Measurements from ENCODE around the gene RNF39.

Gene RNF39

GRCh38 chr6:30060606-30061091 is 14.9 kb downstream of the RNF39 start:
- no peaks in the 10 kb centered on the region for H3K9me3 ChIP-seq (ENCODE audit: insufficient read depth, low read length)

GRCh38 chr6:30055513-30055912 is 20.1 kb downstream of the RNF39 start:
- H3K4me3 ChIP-seq (ENCODE audit: low read length): no peak overlapping the region
- no peaks in the 10 kb centered on the region for H3K9me3 ChIP-seq (ENCODE audit: insufficient read depth, low read length)
- TF ChIP-seq CTCF (IDR thresholded peaks at IDR 0.05; ENCODE audit: low read depth, low read length) (no peak), EZH2phosphoT487 (IDR thresholded peaks at IDR 0.05; ENCODE audit: low read depth) (no peak)
- H4K20me1 ChIP-seq (ENCODE audit: insufficient read depth, low read length): no peaks in the 10 kb centered on the region
- no peaks in the 10 kb centered on the region for H3K27me3 ChIP-seq (ENCODE audit: low read depth, low read length)
- H3K9ac ChIP-seq (ENCODE audit: low read length): no peak overlapping the region
- no peaks in the 10 kb centered on the region for H3K36me3 ChIP-seq (replicated peaks; ENCODE audit: low read depth, low read length)
- H2AFZ ChIP-seq (ENCODE audit: low read depth, low read length): no peak overlapping the region
- no peak overlapping the region for H3K27ac ChIP-seq (ENCODE audit: low read length)
- H3K4me1 ChIP-seq (ENCODE audit: low read length): peaks cover 6% of the 10 kb centered on the region
- H3K4me2 ChIP-seq (ENCODE audit: low read length): no peak overlapping the region
- H3K79me2 ChIP-seq (ENCODE audit: low read length): peaks cover 8% of the 10 kb centered on the region

More at GRCh38 chr6:30060606-30061091, 14.9 kb downstream of the RNF39 start:
- H2AFZ ChIP-seq (ENCODE audit: low read depth, low read length): peak overlapping the region; percentile 98
- no peaks in the 10 kb centered on the region for H3K27me3 ChIP-seq (ENCODE audit: low read depth, low read length)
- no peaks in the 10 kb centered on the region for H4K20me1 ChIP-seq (ENCODE audit: insufficient read depth, low read length)
- H3K27ac ChIP-seq (ENCODE audit: low read length): peak overlapping the region; percentile 50
- H3K36me3 ChIP-seq (replicated peaks; ENCODE audit: low read depth, low read length): peaks cover 8% of the 10 kb centered on the region
- H3K4me1 ChIP-seq (ENCODE audit: low read length): peaks cover 10% of the 10 kb centered on the region
- H3K9ac ChIP-seq (ENCODE audit: low read length): peak overlapping the region; percentile 92
- peaks cover 24% of the 10 kb centered on the region for H3K79me2 ChIP-seq (ENCODE audit: low read length)
- H3K4me3 ChIP-seq (ENCODE audit: low read length): peak overlapping the region; percentile 99
- peak overlapping the region; percentile 84 for H3K4me2 ChIP-seq (ENCODE audit: low read length)
- TF ChIP-seq CTCF (IDR thresholded peaks at IDR 0.05; ENCODE audit: low read depth, low read length) (no peak), EZH2phosphoT487 (IDR thresholded peaks at IDR 0.05; ENCODE audit: low read depth) (no peak)

- no peak overlapping the region for H3K4me3 ChIP-seq (ENCODE audit: low read length)
- TF ChIP-seq CTCF (IDR thresholded peaks at IDR 0.05; ENCODE audit: low read depth, low read length) (no peak), EZH2phosphoT487 (IDR thresholded peaks at IDR 0.05; ENCODE audit: low read depth) (no peak)
- H3K36me3 ChIP-seq (replicated peaks; ENCODE audit: low read depth, low read length): no peaks in the 10 kb centered on the region
- no peak overlapping the region for H3K27ac ChIP-seq (ENCODE audit: low read length)
- no peak overlapping the region for H3K4me2 ChIP-seq (ENCODE audit: low read length)
- no peak overlapping the region for H3K9ac ChIP-seq (ENCODE audit: low read length)
- no peak overlapping the region for H2AFZ ChIP-seq (ENCODE audit: low read depth, low read length)
- no peaks in the 10 kb centered on the region for H3K9me3 ChIP-seq (ENCODE audit: insufficient read depth, low read length)
- H3K4me1 ChIP-seq (ENCODE audit: low read length): no peaks in the 10 kb centered on the region
- no peaks in the 10 kb centered on the region for H3K27me3 ChIP-seq (ENCODE audit: low read depth, low read length)
- H3K79me2 ChIP-seq (ENCODE audit: low read length): no peaks in the 10 kb centered on the region
- H4K20me1 ChIP-seq (ENCODE audit: insufficient read depth, low read length): no peaks in the 10 kb centered on the region
These were observed 21.9 kb downstream of the RNF39 start for GRCh38 chr6:30053682-30054081.

- no peaks in the 10 kb centered on the region for H3K36me3 ChIP-seq (replicated peaks; ENCODE audit: low read depth, low read length)
- no peaks in the 10 kb centered on the region for H4K20me1 ChIP-seq (ENCODE audit: insufficient read depth, low read length)
- no peak overlapping the region for H3K4me2 ChIP-seq (ENCODE audit: low read length)
- no peak overlapping the region for H2AFZ ChIP-seq (ENCODE audit: low read depth, low read length)
- H3K9ac ChIP-seq (ENCODE audit: low read length): no peak overlapping the region
- H3K4me1 ChIP-seq (ENCODE audit: low read length): no peaks in the 10 kb centered on the region
- H3K27me3 ChIP-seq (ENCODE audit: low read depth, low read length): no peaks in the 10 kb centered on the region
- no peaks in the 10 kb centered on the region for H3K9me3 ChIP-seq (ENCODE audit: insufficient read depth, low read length)
- TF ChIP-seq CTCF (IDR thresholded peaks at IDR 0.05; ENCODE audit: low read depth, low read length) (no peak), EZH2phosphoT487 (IDR thresholded peaks at IDR 0.05; ENCODE audit: low read depth) (no peak)
- H3K27ac ChIP-seq (ENCODE audit: low read length): no peak overlapping the region
- no peaks in the 10 kb centered on the region for H3K79me2 ChIP-seq (ENCODE audit: low read length)
- no peak overlapping the region for H3K4me3 ChIP-seq (ENCODE audit: low read length)
These were observed 28.3 kb downstream of the RNF39 start for GRCh38 chr6:30047220-30047619.

Measured in OCI-LY3 (cell line).